GM19467 (cell line): ENCODE results near the gene FOXD1.

ENCODE experiments used
- ATAC-seq: cut with Tn5 transposase; IDR thresholded peaks from one replicate; pipeline ENCODE4 v1.9.1; 2021; ENCODE audit warnings: mild to moderate bottlenecking, moderate library complexity; ENCODE audit not compliant: unreplicated experiment

Gene FOXD1

GRCh38 chr5:73441378-73441777 lies 7.2 kb downstream of the FOXD1 start:
- no peak for ATAC-seq

- no peak for ATAC-seq
Observed at GRCh38 chr5:73440262-73440661, 8.3 kb downstream of the FOXD1 start.

GRCh38 chr5:73438645-73439470 lies 9.7 kb downstream of the FOXD1 start:
- ATAC-seq: no peak

- no peak for ATAC-seq
Observed at GRCh38 chr5:73437777-73438644, 10.6 kb downstream of the FOXD1 start.

- no peak for ATAC-seq
Observed at GRCh38 chr5:73437101-73437776, 11.3 kb downstream of the FOXD1 start.

GRCh38 chr5:73436535-73437100 lies 12.0 kb downstream of the FOXD1 start:
- no peak for ATAC-seq

- ATAC-seq: no peak
Observed at GRCh38 chr5:73435759-73436534, 12.6 kb downstream of the FOXD1 start.

GRCh38 chr5:73434907-73435306 lies 13.7 kb downstream of the FOXD1 start:
- ATAC-seq: no peak

GRCh38 chr5:73434461-73434860 lies 14.1 kb downstream of the FOXD1 start:
- no peak for ATAC-seq

GRCh38 chr5:73433982-73434342 lies 14.6 kb downstream of the FOXD1 start:
- no peak for ATAC-seq

GRCh38 chr5:73433272-73433981 lies 15.2 kb downstream of the FOXD1 start:
- no peak for ATAC-seq

- ATAC-seq: no peak
Observed at GRCh38 chr5:73431204-73431851, 17.2 kb downstream of the FOXD1 start.

- ATAC-seq: no peak
Observed at GRCh38 chr5:73426034-73426433, 22.5 kb downstream of the FOXD1 start.

GRCh38 chr5:73424556-73424977 lies 24.0 kb downstream of the FOXD1 start:
- ATAC-seq: no peak

- ATAC-seq: no peak
Observed at GRCh38 chr5:73422164-73422563, 26.4 kb downstream of the FOXD1 start.

GRCh38 chr5:73420666-73421065 lies 27.9 kb downstream of the FOXD1 start:
- no peak for ATAC-seq

GRCh38 chr5:73419465-73420390 lies 28.8 kb downstream of the FOXD1 start:
- ATAC-seq: no peak

- no peak for ATAC-seq
Observed at GRCh38 chr5:73419117-73419464, 29.5 kb downstream of the FOXD1 start.
